ENCODE results near the gene CNTN3. TPM values are rescaled to one million over a fixed set of nuclear protein-coding genes. Genes with fewer than 3 reads are reported as not detected.

Gene CNTN3
- total RNA-seq, 2 donors from 2014 or later, result not detected

- Mint-ChIP-seq H3K36me3 (ENCODE audit: insufficient read depth in 2 of 2) (peaks cover 0 to 2% of the 10 kb centered on the region in 2 donors), H3K27ac (no peak overlapping the region), H3K9me3 (peaks cover 12 to 16% of the 10 kb centered on the region in 2 donors), H3K27me3 (ENCODE audit: low read depth) (no peaks in the 10 kb centered on the region), H3K4me1 (ENCODE audit: low read depth) (no peaks in the 10 kb centered on the region), H3K4me3 (no peak overlapping the region)
- no peak for DNase-seq
- no peak for ATAC-seq (replicated peaks in 1 of 2)
Observed at GRCh38 chr3:74603292-74603691, 11.2 kb downstream of the CNTN3 start.

GRCh38 chr3:74602471-74602870, 12.0 kb downstream of the CNTN3 start:
- Mint-ChIP-seq H3K36me3 (ENCODE audit: insufficient read depth in 2 of 2) (peaks cover 0 to 2% of the 10 kb centered on the region in 2 donors), H3K27ac (no peak overlapping the region), H3K4me1 (ENCODE audit: low read depth) (no peaks in the 10 kb centered on the region), H3K4me3 (no peak overlapping the region), H3K9me3 (peaks cover 12 to 16% of the 10 kb centered on the region in 2 donors), H3K27me3 (ENCODE audit: low read depth) (no peaks in the 10 kb centered on the region)
- ATAC-seq (replicated peaks in 1 of 2), result no peak
- no peak for DNase-seq

- H3K36me3 Mint-ChIP-seq (ENCODE audit: insufficient read depth in 2 of 2), result peaks cover 0 to 2% of the 10 kb centered on the region in 2 donors
- no peaks in the 10 kb centered on the region for H3K4me1 Mint-ChIP-seq (ENCODE audit: low read depth)
- peaks cover 12 to 16% of the 10 kb centered on the region in 2 donors for H3K9me3 Mint-ChIP-seq
- ATAC-seq (replicated peaks in 1 of 2), result no peak
- H3K27ac Mint-ChIP-seq, result no peak overlapping the region
- no peak overlapping the region for H3K4me3 Mint-ChIP-seq
- DNase-seq, result no peak
- no peaks in the 10 kb centered on the region for H3K27me3 Mint-ChIP-seq (ENCODE audit: low read depth)
Observed at GRCh38 chr3:74601793-74602192, 12.7 kb downstream of the CNTN3 start.

GRCh38 chr3:74599564-74599963, 14.9 kb downstream of the CNTN3 start:
- Mint-ChIP-seq H3K4me1 (ENCODE audit: low read depth) (no peaks in the 10 kb centered on the region), H3K27ac (no peak overlapping the region), H3K4me3 (no peak overlapping the region), H3K9me3 (peaks cover 10 to 12% of the 10 kb centered on the region in 2 donors), H3K36me3 (ENCODE audit: insufficient read depth in 2 of 2) (peaks cover 0 to 2% of the 10 kb centered on the region in 2 donors), H3K27me3 (ENCODE audit: low read depth) (no peaks in the 10 kb centered on the region)
- ATAC-seq (replicated peaks in 1 of 2) (no peak), DNase-seq (no peak)

DNA sequence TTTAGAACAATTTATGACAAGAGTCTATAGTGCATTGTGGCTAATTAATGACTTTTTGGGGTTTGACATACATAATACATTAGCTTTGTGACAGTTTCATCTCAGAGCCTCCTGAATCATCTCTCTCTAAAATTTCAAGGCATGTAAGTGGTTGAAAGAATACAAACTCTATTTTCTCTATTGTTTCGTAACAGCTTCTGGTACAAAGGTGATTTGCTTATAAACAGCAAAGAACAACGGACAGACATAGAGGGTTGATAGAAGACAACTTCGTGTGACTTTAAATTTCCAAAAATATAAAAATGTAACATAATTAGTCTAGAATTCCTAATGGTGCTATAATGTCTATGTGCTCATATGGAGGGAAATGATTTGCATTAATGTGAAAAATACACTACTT, 21.3 kb downstream of the CNTN3 start:
- H3K27ac Mint-ChIP-seq, result no peak overlapping the region
- H3K27me3 Mint-ChIP-seq (ENCODE audit: low read depth), result no peaks in the 10 kb centered on the region
- no peak for ATAC-seq (replicated peaks in 1 of 2)
- no peak for DNase-seq
- H3K4me1 Mint-ChIP-seq (ENCODE audit: low read depth), result no peaks in the 10 kb centered on the region
- peaks cover 0 to 7% of the 10 kb centered on the region in 2 donors for H3K9me3 Mint-ChIP-seq
- H3K4me3 Mint-ChIP-seq, result no peak overlapping the region
- no peaks in the 10 kb centered on the region for H3K36me3 Mint-ChIP-seq (ENCODE audit: insufficient read depth in 2 of 2)

DNA sequence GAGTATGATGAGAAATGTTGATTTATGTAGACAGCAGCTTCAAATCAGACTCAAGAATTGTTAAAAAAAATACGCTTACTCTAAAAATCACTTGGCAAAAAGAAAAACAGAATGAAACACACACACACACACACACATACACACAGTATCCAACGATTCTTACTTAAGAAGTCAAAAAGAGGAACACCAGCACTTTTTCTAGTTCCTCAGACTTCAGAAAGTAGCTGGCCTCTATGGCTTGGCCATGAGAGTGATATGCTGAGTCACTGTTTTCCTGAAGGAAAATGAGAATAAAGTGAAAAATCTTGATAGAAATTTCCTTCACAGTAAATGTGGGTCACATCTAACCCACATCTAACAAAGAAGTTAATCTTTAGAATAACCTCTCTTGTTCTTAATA, 22.1 kb downstream of the CNTN3 start:
- DNase-seq, result no peak
- Mint-ChIP-seq H3K36me3 (ENCODE audit: insufficient read depth in 2 of 2) (no peaks in the 10 kb centered on the region), H3K4me3 (no peak overlapping the region), H3K27ac (no peak overlapping the region), H3K27me3 (ENCODE audit: low read depth) (no peaks in the 10 kb centered on the region), H3K4me1 (ENCODE audit: low read depth) (no peaks in the 10 kb centered on the region), H3K9me3 (peaks cover 0 to 7% of the 10 kb centered on the region in 2 donors)
- no peak for ATAC-seq (replicated peaks in 1 of 2)

DNA sequence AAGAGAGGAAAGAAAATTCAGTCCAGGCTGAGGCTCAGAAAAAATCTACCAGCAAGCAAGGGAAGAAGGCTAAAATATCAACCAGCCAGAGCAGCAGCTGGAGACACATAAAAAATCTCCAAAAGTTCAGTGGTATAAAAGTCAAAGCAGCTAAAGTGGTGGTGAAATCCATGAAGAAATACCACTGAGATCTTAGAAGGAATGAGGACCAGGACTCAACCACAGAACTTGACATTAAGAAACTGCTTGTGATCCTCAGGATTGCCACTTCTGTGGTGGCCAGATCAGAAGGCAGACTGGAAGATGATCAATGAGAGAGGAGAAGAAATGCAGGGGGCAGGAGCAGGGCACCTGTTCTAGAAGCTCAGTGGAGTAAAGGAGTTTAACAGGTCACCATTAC, 22.5 kb downstream of the CNTN3 start:
- Mint-ChIP-seq H3K27me3 (ENCODE audit: low read depth) (no peaks in the 10 kb centered on the region), H3K9me3 (peaks cover 0 to 9% of the 10 kb centered on the region in 2 donors), H3K36me3 (ENCODE audit: insufficient read depth in 2 of 2) (no peaks in the 10 kb centered on the region), H3K4me3 (no peak overlapping the region), H3K4me1 (ENCODE audit: low read depth) (no peaks in the 10 kb centered on the region), H3K27ac (no peak overlapping the region)
- ATAC-seq (replicated peaks in 1 of 2), result no peak
- no peak for DNase-seq

GRCh38 chr3:74591342-74591741, 23.1 kb downstream of the CNTN3 start:
- ATAC-seq (replicated peaks in 1 of 2) (no peak), DNase-seq (no peak)
- H3K4me3 Mint-ChIP-seq, result no peak overlapping the region
- H3K27me3 Mint-ChIP-seq (ENCODE audit: low read depth), result no peaks in the 10 kb centered on the region
- H3K36me3 Mint-ChIP-seq (ENCODE audit: insufficient read depth in 2 of 2), result no peaks in the 10 kb centered on the region
- no peak overlapping the region for H3K27ac Mint-ChIP-seq
- peaks cover 0 to 9% of the 10 kb centered on the region in 2 donors for H3K9me3 Mint-ChIP-seq
- H3K4me1 Mint-ChIP-seq (ENCODE audit: low read depth), result no peaks in the 10 kb centered on the region

DNA sequence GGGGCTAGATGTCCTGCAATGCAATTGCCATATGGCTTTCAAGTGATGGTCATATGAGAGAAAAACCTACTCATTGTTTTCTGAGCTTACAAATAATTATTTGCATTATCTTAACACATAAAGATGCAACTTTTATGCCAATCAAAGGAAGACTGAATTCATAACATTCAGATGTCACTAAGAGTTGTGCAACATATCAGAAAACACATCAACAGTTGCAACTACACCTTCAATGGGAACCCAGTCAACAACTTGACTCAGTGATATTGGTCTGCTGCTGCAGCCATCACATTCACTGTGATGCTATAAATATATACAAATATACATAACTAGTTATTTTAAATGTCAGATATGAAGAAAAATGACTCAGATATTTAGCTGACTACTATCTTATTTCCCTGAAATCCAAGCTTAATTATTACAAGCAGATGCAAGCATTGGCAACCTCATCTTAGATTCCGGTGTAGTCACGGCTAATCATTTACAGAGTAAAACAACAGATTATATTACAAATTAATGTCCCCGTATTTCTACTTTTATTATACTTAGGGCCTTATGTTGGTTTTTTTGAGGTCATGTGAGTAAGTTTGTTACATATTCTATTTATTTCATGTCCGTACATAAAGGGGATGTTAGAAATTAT, 23.7 kb downstream of the CNTN3 start:
- Mint-ChIP-seq H3K27ac (no peak overlapping the region), H3K4me3 (no peak overlapping the region), H3K9me3 (peaks cover 0 to 9% of the 10 kb centered on the region in 2 donors), H3K27me3 (ENCODE audit: low read depth) (no peaks in the 10 kb centered on the region), H3K4me1 (ENCODE audit: low read depth) (no peaks in the 10 kb centered on the region), H3K36me3 (ENCODE audit: insufficient read depth in 2 of 2) (no peaks in the 10 kb centered on the region)
- ATAC-seq (replicated peaks in 1 of 2) (no peak), DNase-seq (no peak)

GRCh38 chr3:74584782-74585181, 29.7 kb downstream of the CNTN3 start:
- Mint-ChIP-seq H3K36me3 (ENCODE audit: insufficient read depth in 2 of 2) (no peaks in the 10 kb centered on the region), H3K27ac (no peak overlapping the region), H3K9me3 (peaks cover 5 to 8% of the 10 kb centered on the region in 2 donors), H3K27me3 (ENCODE audit: low read depth) (no peaks in the 10 kb centered on the region), H3K4me3 (no peak overlapping the region), H3K4me1 (ENCODE audit: low read depth) (no peaks in the 10 kb centered on the region)
- ATAC-seq (replicated peaks in 1 of 2) (no peak), DNase-seq (no peak)

DNA sequence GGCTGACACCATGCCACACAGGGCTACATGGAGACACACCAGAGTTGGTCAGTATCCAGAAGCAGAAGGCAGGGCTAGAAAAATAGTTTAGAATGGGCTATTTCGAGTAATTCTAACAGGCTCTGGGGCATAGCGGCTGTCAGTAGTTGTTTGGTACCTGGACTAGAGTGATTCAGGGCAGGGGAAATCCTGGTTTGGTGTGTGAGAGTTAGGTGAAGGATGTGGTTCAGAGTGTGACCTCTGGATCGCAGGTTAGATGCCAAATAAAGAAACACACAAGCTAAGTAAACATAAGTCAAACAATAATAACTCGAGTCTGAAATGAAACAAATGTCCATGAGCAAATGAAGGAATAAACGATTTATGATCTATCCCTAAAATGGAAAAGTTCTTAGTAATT, 31.5 kb downstream of the CNTN3 start:
- peaks cover 8 to 9% of the 10 kb centered on the region in 2 donors for H3K9me3 Mint-ChIP-seq
- H3K4me3 Mint-ChIP-seq, result no peak overlapping the region
- DNase-seq, result no peak
- no peaks in the 10 kb centered on the region for H3K27me3 Mint-ChIP-seq (ENCODE audit: low read depth)
- no peak overlapping the region for H3K27ac Mint-ChIP-seq
- ATAC-seq (replicated peaks in 1 of 2), result no peak
- H3K4me1 Mint-ChIP-seq (ENCODE audit: low read depth), result no peaks in the 10 kb centered on the region
- peaks cover 0 to 2% of the 10 kb centered on the region in 2 donors for H3K36me3 Mint-ChIP-seq (ENCODE audit: insufficient read depth in 2 of 2)

DNA sequence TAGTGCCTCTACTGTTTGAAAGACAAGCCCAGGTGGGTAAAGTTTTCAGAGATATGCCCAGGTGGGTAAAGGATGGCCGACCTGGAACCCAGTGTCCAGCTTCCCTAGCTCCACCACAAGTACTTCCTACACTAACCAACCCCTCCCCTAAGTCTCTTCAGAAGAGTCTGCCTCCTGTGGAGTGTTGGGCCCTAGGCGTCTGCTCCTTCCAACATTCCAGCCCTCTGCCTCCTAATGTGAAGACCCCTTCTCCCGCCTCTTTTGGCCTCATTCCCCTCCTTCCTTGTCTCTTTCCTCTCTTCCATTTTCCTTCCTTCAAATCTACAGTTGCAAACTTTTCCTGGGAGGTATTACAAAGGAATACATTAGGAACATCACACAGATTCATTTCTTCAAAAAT, 38.6 kb downstream of the CNTN3 start:
- DNase-seq (no peak), ATAC-seq (replicated peaks in 1 of 2) (no peak)
- H3K9me3 Mint-ChIP-seq, result peaks cover 5 to 7% of the 10 kb centered on the region in 2 donors
- no peaks in the 10 kb centered on the region for H3K4me1 Mint-ChIP-seq (ENCODE audit: low read depth)
- no peak overlapping the region for H3K4me3 Mint-ChIP-seq
- no peaks in the 10 kb centered on the region for H3K27me3 Mint-ChIP-seq (ENCODE audit: low read depth)
- H3K27ac Mint-ChIP-seq, result no peak overlapping the region
- H3K36me3 Mint-ChIP-seq (ENCODE audit: insufficient read depth in 2 of 2), result peaks cover 0 to 2% of the 10 kb centered on the region in 2 donors

DNA sequence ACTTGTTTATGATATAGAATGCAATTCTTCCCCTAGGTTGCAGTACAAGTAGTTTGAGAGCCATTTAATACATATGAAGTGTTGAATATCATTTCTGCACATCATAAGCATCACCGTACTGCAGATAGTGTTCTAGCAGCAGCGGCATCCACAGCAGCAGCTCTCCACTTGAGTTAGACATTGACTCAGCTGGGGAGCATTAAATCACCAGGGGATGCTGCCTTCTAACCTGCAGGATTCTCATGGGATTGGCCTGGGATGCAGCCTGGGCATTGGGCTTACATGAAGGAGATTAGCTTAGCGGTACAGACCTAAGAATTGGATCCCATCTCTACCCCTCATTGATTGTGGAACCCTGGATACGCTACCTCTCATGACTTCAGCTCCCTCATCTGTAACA, 43.3 kb downstream of the CNTN3 start:
- H3K27me3 Mint-ChIP-seq (ENCODE audit: low read depth), result no peaks in the 10 kb centered on the region
- no peaks in the 10 kb centered on the region for H3K4me1 Mint-ChIP-seq (ENCODE audit: low read depth)
- ATAC-seq (replicated peaks in 1 of 2) (no peak), DNase-seq (no peak)
- H3K36me3 Mint-ChIP-seq (ENCODE audit: insufficient read depth in 2 of 2), result no peaks in the 10 kb centered on the region
- H3K27ac Mint-ChIP-seq, result no peak overlapping the region
- peaks cover 3 to 7% of the 10 kb centered on the region in 2 donors for H3K9me3 Mint-ChIP-seq
- no peak overlapping the region for H3K4me3 Mint-ChIP-seq
